ENCODE measurements around the gene UROS.
A peak's percentile ranks its signal among the peaks of the same experiment; 100 is the strongest.

The UROS gene

GRCh38 chr10:125785791-125786190, 37.3 kb downstream of the UROS start:
- DNase-seq: no peak

GRCh38 chr10:125783957-125784356, 39.1 kb downstream of the UROS start:
- DNase-seq: no peak

GRCh38 chr10:125783408-125783807, 39.6 kb downstream of the UROS start:
- no peak for DNase-seq

DNA sequence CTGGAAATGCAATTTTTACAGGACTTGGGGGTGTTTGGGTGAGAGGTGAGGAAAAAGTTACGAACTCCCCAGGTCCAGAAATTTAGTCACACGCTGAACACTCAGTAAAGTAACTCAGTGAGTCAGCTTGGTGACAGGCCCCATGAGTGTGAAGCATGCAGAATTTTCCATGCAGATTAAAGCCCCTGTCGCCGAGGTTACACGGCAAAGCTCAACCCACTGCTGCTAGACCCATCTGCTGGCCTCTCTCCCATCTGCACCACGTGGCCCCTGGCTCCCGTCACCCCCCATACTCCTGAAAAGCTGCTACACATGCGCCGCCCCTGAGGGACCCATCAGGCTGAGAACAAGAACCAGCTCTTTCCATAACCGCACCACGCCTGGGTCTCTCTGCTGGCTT, 40.4 kb downstream of the UROS start:
- peak; percentile 19 for DNase-seq

GRCh38 chr10:125782054-125782453, 41.0 kb downstream of the UROS start:
- no peak for DNase-seq

GRCh38 chr10:125781374-125781773, 41.7 kb downstream of the UROS start:
- no peak for DNase-seq

GRCh38 chr10:125779403-125780327, 43.4 kb downstream of the UROS start:
- DNase-seq: no peak

- DNase-seq: no peak
These were observed 44.5 kb downstream of the UROS start for GRCh38 chr10:125778556-125778955.

- no peak for DNase-seq
These were observed 45.3 kb downstream of the UROS start for GRCh38 chr10:125777806-125778205.

DNA sequence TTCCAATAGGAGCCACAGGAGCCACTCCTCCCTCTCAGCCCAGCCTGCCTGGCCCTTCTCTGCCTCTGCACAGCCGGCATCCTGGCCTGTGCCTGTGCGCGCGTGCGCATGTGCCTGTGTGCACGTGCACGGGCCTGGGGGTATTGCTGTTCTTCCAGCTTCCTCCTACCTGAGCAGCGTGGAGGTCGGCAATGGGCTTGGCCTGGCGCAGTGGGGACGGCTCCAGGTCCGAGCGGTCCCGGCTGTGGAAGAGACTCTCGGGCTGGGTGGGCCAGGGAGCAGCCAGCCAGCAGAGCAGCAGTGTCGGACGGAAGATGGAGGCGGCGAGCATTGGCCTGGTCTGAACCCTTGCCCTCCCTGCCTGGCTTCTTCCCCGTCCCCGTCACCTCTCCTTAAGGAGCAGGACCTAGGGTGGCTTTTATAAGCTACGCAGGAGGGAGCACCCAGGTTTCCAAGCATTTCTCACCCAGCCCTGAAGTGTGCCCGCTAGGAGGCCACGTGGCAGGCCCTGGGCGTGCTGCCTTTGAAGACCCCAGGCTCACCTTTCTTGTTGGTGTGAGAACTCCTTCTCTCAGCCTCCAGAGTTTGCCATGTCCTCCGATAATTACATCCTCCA, 47.5 kb downstream of the UROS start, which contains the start of gene MMP21:
Gene MMP21 (minus strand): TSS at position 331 of the 616 bp plus-strand sequence. CDS start 0 bp downstream, at position 331.
- DNase-seq: no peak

DNA sequence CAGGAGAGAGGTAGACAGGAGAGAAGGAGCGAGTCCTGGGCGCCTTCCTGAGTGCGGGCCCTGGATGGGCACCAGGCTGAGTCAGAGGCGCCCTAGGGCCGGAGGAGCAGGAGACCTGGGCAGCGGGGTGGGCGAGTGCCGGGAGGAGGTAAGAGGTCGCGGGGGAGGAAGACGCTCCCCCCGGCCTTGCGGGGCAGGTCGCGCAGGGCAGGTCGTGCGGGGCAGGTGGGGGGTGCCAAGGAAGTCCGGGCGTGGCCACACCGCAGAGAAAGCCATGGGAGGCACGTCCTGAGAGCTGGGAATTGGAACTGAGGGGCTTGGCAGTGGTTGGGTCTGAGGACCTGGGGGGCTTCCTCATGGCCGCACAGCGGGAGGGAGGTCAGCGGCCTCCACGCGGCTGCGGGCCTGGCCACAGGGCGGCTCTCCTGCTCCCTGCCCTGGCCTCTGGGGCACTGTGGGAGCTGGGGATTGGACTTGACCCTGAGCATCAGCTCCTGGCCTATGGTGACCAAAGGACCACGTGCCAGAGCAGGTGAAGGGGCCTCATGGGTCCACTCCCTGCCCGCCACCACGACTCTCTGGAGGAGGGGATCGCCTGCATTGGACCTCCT, 48.4 kb downstream of the UROS start:
- DNase-seq: no peak

DNA sequence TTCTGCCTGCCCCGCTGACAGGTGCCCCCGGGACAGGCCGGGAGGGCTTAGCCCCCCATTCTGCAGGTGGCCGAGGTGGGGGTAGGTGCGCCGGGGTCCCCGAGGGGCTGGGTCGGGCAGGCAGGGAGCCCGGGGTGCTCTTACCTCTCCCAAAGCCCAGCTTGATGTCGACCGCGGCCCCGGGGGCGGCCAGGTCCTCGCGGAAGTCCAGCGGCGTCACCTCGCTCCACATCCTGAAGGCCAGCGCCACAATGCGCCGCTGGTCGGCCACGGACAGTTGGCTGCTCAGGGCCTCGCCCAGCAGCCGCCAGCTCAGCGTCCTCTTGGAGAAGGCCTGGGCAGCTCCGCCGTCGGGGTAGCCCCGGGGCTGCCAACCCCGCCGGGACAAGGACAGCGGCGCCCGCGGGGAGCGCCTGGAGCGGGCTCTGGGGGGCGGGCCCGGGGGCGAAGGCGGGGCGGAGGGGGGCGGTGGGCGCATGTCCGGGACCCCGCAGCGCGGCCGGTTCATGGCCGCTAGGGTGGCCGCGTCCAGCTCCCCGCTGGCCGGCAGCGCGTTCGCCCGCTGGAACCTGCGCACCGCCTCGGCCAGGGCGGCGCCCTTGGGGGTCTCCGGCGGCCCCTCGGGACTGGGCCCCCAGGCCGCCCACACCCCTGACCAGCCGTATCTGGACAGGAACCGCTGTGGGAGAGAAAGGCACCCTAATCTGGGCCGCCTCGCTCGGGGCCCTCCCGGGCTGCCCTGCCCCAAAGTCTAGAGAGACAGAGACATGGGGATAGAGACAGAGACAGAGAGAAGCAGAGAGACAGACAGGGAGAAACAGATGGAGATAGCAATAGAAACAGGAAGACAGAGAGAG, 49.1 kb downstream of the UROS start:
- DNase-seq: no peak

- DNase-seq: no peak
These were observed 50.2 kb downstream of the UROS start for GRCh38 chr10:125772864-125773180.

GRCh38 chr10:125772112-125772863, 50.8 kb downstream of the UROS start:
- no peak for DNase-seq

DNA sequence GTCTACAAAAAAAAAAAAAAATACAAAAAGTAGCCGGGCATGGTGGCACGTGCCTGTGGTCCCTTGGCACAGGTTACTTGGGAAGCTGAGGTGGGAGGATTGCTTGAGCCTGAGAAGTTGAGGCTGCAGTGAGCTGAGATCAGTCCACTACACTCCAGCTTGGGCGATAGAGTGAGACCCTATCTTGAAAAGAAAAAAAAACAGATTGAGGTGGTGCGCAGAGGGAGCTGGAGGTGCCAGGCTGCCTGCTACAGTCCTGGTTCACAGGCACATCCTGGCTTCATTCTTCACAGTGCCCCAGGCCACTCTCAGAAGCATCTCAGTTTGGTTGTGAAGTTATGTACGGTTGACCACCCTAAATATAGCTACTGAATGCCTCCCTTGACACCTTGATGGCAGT, 52.2 kb downstream of the UROS start:
- DNase-seq: no peak

- DNase-seq: no peak
These were observed 53.9 kb downstream of the UROS start for GRCh38 chr10:125769175-125769574.

- DNase-seq: peak; percentile 48
These were observed 54.7 kb downstream of the UROS start for GRCh38 chr10:125768219-125768855.

DNA sequence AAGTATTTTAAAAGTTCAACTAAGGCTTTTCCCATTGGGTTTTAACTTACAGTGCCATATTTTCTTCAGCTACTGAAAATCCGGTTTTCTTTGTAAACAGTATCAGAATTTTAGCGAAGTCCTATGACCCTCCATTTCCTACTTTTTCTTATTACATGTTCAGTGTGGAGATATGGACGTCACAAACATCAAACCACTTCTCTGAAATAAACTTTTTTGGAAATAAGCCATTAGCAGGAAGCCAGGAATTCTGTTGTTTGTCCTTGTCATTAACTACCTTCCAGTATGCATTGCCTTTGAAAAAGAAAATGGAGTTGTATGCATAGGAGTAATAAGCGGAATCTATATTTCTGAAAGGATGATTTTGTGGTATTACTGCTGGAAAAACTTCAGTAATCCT, 56.5 kb downstream of the UROS start:
- DNase-seq: no peak

DNA sequence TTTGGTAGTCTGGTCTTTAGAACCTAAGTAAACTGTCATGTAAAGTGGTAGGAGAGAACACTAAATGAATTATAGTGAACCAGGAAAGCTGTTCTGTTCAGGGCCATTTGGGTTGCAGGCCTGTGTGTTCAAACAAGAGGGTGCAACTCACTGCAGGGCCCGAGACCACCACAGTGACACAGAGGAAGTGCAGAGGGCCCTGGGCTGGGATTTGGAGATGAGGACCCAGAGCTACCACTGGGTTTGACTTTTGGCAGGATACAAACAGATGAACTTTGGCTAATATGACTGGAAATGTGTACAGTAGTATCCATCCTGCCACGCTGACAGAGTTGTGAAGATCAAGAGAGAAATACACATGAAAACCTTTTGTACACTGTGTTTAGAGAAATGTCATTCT, 57.2 kb downstream of the UROS start:
- no peak for DNase-seq

DNA sequence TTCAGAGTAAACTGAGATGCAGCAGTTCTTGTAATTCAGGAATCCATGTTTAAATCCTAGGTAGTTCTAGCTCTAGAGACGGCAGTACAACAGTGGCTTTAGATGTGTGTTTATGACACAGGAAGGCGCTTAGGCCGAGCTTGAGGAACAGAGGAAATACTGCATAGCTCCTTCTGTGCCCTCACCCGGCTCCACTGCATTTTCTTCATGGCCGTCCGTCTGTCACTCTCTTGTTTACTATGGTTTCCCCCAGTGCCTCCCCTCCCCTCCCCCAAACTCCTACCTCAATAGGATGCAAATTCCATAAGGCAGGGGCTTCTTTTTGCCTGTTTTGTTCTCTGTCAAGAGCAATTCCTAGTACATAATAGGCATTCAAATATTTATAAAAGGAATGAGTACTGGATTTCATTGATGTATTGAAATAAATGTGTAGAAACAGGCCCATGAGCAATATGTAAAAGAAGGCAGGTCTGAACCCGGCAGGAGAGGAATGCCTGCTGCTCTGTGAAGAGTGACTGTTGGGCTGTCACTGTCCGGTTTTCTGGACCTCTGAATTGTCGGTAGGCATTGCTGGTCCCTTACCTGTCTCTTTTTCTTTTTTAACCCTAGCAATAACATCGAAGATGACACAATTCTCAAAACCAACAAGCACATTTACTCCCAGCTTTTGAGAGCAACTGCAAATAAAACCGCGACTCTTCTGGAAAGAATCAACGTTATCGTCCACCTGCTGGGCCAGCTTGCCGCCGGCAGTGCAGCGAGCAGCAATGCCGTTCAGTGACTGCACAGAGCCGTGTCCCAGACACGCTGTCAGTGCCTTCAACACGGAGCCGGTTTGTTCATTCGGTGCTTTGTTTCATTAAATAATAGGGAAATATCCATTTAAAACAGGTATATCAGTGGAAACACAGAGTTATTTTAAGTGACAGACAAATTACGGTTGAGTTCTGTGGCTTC, 60.1 kb downstream of the UROS start:
- DNase-seq: no peak
